WTC11 (cell line): Measurements from ENCODE around the gene EHBP1L1. TPM values are rescaled to one million over a fixed set of nuclear protein-coding genes. Genes with fewer than 3 reads are reported as not detected.
A peak's percentile ranks its signal among the peaks of the same experiment; 100 is the strongest.

Experiments
- EMX1 ChIP-seq: fragments of 250-450 bp; sonication (Bioruptor Pico); IDR thresholded peaks from 2 replicates; pipeline ENCODE4 v1.8.0; 2021; ENCODE audit warnings: mild to moderate bottlenecking
- ERG ChIP-seq: fragments of 250-450 bp; sonication (Bioruptor Pico); IDR thresholded peaks from 2 replicates; pipeline ENCODE4 v1.8.0; 2021; ENCODE audit warnings: mild to moderate bottlenecking
- FOXJ3 ChIP-seq: sonication (generic); formaldehyde crosslinking; IDR thresholded peaks from 2 replicates; pipeline ENCODE4 v1.9.0; 2021; ENCODE audit warnings: missing genetic modification reagents, mild to moderate bottlenecking, borderline replicate concordance
- FOXK1 ChIP-seq: sonication (generic); formaldehyde crosslinking; IDR thresholded peaks from 2 replicates; pipeline ENCODE4 v1.8.0; 2022; ENCODE audit warnings: mild to moderate bottlenecking, moderate library complexity, missing genetic modification reagents
- GRHL2 ChIP-seq: fragments of 250-450 bp; sonication (Bioruptor Pico); IDR thresholded peaks from 2 replicates; pipeline ENCODE4 v1.8.0; 2022; ENCODE audit warnings: mild to moderate bottlenecking, moderate library complexity; ENCODE audit not compliant: insufficient replicate concordance, severe bottlenecking
- HMGA2 ChIP-seq: fragments of 250-450 bp; sonication (Bioruptor Pico); IDR thresholded peaks from 2 replicates; pipeline ENCODE4 v1.4.0; 2021; ENCODE audit warnings: mild to moderate bottlenecking, moderate library complexity
- HMGXB4 ChIP-seq: sonication (generic); formaldehyde crosslinking; IDR thresholded peaks from 2 replicates; pipeline ENCODE4 v1.8.1; 2023; ENCODE audit warnings: mild to moderate bottlenecking, moderate library complexity, missing genetic modification reagents
- MAX ChIP-seq: sonication (generic); formaldehyde crosslinking; IDR thresholded peaks from 2 replicates; pipeline ENCODE4 v1.8.0; 2022; ENCODE audit warnings: mild to moderate bottlenecking, missing genetic modification reagents
- MLX ChIP-seq: sonication (generic); formaldehyde crosslinking; IDR thresholded peaks from 2 replicates; pipeline ENCODE4 v1.8.1; 2023; ENCODE audit warnings: mild to moderate bottlenecking, missing genetic modification reagents, moderate library complexity
- NFATC4 ChIP-seq: fragments of 250-450 bp; sonication (Bioruptor Pico); IDR thresholded peaks from 2 replicates; pipeline ENCODE4 v1.9.0; 2021; ENCODE audit warnings: mild to moderate bottlenecking
- OVOL2 ChIP-seq: fragments of 250-450 bp; sonication (Bioruptor Pico); IDR thresholded peaks from 2 replicates; pipeline ENCODE4 v1.9.0; 2021; ENCODE audit warnings: mild to moderate bottlenecking, borderline replicate concordance
- PRDM15 ChIP-seq: sonication (generic); formaldehyde crosslinking; IDR thresholded peaks from 2 replicates; pipeline ENCODE4 v1.8.0; 2022; ENCODE audit warnings: missing genetic modification reagents
- ZNF138 ChIP-seq: sonication (generic); formaldehyde crosslinking; conservative IDR thresholded peaks from 2 replicates; pipeline ENCODE4 v1.8.1; 2022; ENCODE audit warnings: mild to moderate bottlenecking, moderate library complexity, missing genetic modification reagents
- ZSCAN18 ChIP-seq: fragments of 250-450 bp; sonication (Bioruptor Pico); IDR thresholded peaks from 2 replicates; pipeline ENCODE4 v2.1.2; 2022; ENCODE audit warnings: mild to moderate bottlenecking, moderate library complexity
- total RNA-seq: library from RNA; stranded (reverse); gene quantifications from 3 replicates; pipeline ENCODE4 v1.2.3, GENCODE V29; 2021
- TF ChIP-seq, protein P1 (sequence below): sonication (generic); formaldehyde crosslinking; conservative IDR thresholded peaks from 2 replicates; pipeline ENCODE4 v1.8.1; 2023; ENCODE audit warnings: mild to moderate bottlenecking, low read depth, missing genetic modification reagents, moderate library complexity
- TF ChIP-seq, protein P2 (sequence below): sonication (generic); formaldehyde crosslinking; IDR thresholded peaks from 2 replicates; pipeline ENCODE4 v1.8.1; 2023; ENCODE audit warnings: mild to moderate bottlenecking, missing genetic modification reagents
- TF ChIP-seq, protein P3 (sequence below): sonication (generic); formaldehyde crosslinking; IDR thresholded peaks from 2 replicates; pipeline ENCODE4 v1.8.0; 2023; ENCODE audit warnings: missing genetic modification reagents
- TF ChIP-seq, protein P4 (sequence below): sonication (generic); formaldehyde crosslinking; IDR thresholded peaks from 2 replicates; pipeline ENCODE4 v1.8.1; 2022; ENCODE audit warnings: mild to moderate bottlenecking, missing genetic modification reagents, moderate library complexity, borderline replicate concordance
- TF ChIP-seq, protein P5 (sequence below): sonication (generic); formaldehyde crosslinking; IDR thresholded peaks from 2 replicates; pipeline ENCODE4 v1.8.1; 2023; ENCODE audit warnings: mild to moderate bottlenecking, missing genetic modification reagents, moderate library complexity
- TF ChIP-seq, protein P6 (sequence below): sonication (generic); formaldehyde crosslinking; IDR thresholded peaks from 2 replicates; pipeline ENCODE4 v1.8.1; 2022; ENCODE audit warnings: missing genetic modification reagents, borderline replicate concordance

The EHBP1L1 gene
- total RNA-seq, 1 experiment from 2014 or later, result 11.8 TPM

- TF ChIP-seq, protein P1, sequence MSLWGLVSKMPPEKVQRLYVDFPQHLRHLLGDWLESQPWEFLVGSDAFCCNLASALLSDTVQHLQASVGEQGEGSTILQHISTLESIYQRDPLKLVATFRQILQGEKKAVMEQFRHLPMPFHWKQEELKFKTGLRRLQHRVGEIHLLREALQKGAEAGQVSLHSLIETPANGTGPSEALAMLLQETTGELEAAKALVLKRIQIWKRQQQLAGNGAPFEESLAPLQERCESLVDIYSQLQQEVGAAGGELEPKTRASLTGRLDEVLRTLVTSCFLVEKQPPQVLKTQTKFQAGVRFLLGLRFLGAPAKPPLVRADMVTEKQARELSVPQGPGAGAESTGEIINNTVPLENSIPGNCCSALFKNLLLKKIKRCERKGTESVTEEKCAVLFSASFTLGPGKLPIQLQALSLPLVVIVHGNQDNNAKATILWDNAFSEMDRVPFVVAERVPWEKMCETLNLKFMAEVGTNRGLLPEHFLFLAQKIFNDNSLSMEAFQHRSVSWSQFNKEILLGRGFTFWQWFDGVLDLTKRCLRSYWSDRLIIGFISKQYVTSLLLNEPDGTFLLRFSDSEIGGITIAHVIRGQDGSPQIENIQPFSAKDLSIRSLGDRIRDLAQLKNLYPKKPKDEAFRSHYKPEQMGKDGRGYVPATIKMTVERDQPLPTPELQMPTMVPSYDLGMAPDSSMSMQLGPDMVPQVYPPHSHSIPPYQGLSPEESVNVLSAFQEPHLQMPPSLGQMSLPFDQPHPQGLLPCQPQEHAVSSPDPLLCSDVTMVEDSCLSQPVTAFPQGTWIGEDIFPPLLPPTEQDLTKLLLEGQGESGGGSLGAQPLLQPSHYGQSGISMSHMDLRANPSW (CRISPR knock-in tag), result no peak
- TF ChIP-seq, protein P2, sequence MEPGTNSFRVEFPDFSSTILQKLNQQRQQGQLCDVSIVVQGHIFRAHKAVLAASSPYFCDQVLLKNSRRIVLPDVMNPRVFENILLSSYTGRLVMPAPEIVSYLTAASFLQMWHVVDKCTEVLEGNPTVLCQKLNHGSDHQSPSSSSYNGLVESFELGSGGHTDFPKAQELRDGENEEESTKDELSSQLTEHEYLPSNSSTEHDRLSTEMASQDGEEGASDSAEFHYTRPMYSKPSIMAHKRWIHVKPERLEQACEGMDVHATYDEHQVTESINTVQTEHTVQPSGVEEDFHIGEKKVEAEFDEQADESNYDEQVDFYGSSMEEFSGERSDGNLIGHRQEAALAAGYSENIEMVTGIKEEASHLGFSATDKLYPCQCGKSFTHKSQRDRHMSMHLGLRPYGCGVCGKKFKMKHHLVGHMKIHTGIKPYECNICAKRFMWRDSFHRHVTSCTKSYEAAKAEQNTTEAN (CRISPR knock-in tag), result peak; percentile 94
- no peak for TF ChIP-seq OVOL2
- TF ChIP-seq MAX, result peak; percentile 95; the same call in 1 of the 2 replicates
- peak; percentile 92 for TF ChIP-seq FOXK1 (CRISPR knock-in tag)
- TF ChIP-seq, protein P3, sequence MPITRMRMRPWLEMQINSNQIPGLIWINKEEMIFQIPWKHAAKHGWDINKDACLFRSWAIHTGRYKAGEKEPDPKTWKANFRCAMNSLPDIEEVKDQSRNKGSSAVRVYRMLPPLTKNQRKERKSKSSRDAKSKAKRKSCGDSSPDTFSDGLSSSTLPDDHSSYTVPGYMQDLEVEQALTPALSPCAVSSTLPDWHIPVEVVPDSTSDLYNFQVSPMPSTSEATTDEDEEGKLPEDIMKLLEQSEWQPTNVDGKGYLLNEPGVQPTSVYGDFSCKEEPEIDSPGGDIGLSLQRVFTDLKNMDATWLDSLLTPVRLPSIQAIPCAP, result peak; percentile 90; the same call in 1 of the 2 replicates
- TF ChIP-seq, protein P4, sequence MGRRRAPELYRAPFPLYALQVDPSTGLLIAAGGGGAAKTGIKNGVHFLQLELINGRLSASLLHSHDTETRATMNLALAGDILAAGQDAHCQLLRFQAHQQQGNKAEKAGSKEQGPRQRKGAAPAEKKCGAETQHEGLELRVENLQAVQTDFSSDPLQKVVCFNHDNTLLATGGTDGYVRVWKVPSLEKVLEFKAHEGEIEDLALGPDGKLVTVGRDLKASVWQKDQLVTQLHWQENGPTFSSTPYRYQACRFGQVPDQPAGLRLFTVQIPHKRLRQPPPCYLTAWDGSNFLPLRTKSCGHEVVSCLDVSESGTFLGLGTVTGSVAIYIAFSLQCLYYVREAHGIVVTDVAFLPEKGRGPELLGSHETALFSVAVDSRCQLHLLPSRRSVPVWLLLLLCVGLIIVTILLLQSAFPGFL (CRISPR knock-in tag), result no peak
- TF ChIP-seq ZNF138 (CRISPR knock-in tag), result peak; percentile 95
- TF ChIP-seq, protein P5, sequence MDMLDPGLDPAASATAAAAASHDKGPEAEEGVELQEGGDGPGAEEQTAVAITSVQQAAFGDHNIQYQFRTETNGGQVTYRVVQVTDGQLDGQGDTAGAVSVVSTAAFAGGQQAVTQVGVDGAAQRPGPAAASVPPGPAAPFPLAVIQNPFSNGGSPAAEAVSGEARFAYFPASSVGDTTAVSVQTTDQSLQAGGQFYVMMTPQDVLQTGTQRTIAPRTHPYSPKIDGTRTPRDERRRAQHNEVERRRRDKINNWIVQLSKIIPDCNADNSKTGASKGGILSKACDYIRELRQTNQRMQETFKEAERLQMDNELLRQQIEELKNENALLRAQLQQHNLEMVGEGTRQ (CRISPR knock-in tag), result peak; percentile 97
- TF ChIP-seq GRHL2, result no peak
- TF ChIP-seq HMGA2 (CRISPR knock-in tag), result no peak
- TF ChIP-seq NFATC4 (CRISPR knock-in tag), result no peak
- TF ChIP-seq FOXJ3 (CRISPR knock-in tag), result no peak
- TF ChIP-seq, protein P6, sequence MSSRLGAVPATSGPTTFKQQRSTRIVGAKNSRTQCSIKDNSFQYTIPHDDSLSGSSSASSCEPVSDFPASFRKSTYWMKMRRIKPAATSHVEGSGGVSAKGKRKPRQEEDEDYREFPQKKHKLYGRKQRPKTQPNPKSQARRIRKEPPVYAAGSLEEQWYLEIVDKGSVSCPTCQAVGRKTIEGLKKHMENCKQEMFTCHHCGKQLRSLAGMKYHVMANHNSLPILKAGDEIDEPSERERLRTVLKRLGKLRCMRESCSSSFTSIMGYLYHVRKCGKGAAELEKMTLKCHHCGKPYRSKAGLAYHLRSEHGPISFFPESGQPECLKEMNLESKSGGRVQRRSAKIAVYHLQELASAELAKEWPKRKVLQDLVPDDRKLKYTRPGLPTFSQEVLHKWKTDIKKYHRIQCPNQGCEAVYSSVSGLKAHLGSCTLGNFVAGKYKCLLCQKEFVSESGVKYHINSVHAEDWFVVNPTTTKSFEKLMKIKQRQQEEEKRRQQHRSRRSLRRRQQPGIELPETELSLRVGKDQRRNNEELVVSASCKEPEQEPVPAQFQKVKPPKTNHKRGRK (CRISPR knock-in tag), result no peak
- peak; percentile 81 for TF ChIP-seq HMGXB4 (CRISPR knock-in tag)
- TF ChIP-seq PRDM15 (CRISPR knock-in tag), result no peak
- no peak for TF ChIP-seq EMX1
- no peak for TF ChIP-seq MLX (CRISPR knock-in tag)
- no peak for TF ChIP-seq ZSCAN18 (CRISPR knock-in tag)
- TF ChIP-seq ERG (CRISPR knock-in tag), result no peak
Measured at GRCh38 chr11:65539744-65540289, 36.0 kb upstream of the EHBP1L1 start (continued).
